Esophagus squamous epithelium (tissue), 5 donors: ENCODE results near the gene SPATA46. TPM values are rescaled to one million over a fixed set of nuclear protein-coding genes. Genes with fewer than 3 reads are reported as not detected.

Experiments used
- DNase-seq: peaks from one replicate; lab custom pipeline; 2025; lab: John Stamatoyannopoulos, UW
- H3K27ac ChIP-seq, 4 donors: fragments of 200-600 bp; sonication (generic); one replicate each; pipeline ENCODE4 v1.5.1; 2016 to 2019; ENCODE audit warnings: mild to moderate bottlenecking in 1 of 4
- H3K27me3 ChIP-seq, 4 donors: fragments of 200-600 bp; sonication (generic); 1 replicate in 3 of 4; 2 replicates in 1 of 4; pipeline versions ENCODE4 v1.5.1 to v1.6.0; 2017 to 2021; ENCODE audit warnings: antibody characterized with exemption in 1 of 4
- H3K36me3 ChIP-seq, 3 donors: fragments of 200-600 bp; sonication (generic); one replicate each; pipeline ENCODE4 v1.5.1; 2016 to 2019
- H3K4me1 ChIP-seq, 3 donors: fragments of 200-600 bp; sonication (generic); one replicate each; pipeline ENCODE4 v1.5.1; 2017 to 2019
- H3K4me3 ChIP-seq, 4 donors: fragments of 200-600 bp; sonication (generic); 1 replicate in 3 of 4; 2 replicates in 1 of 4; pipeline ENCODE4 v1.5.1; 2016 to 2019; ENCODE audit warnings: mild to moderate bottlenecking in 2 of 4, moderate library complexity in 1 of 4
- H3K9me3 ChIP-seq, 3 donors: fragments of 200-600 bp; sonication (generic); one replicate each; pipeline ENCODE4 v1.5.1; 2016 to 2019
- CTCF ChIP-seq, 6 experiments: fragments of 450-650 bp in 4 of 6; fragments of 200-600 bp in 2 of 6; sonication (generic) in 2 of 6; IDR thresholded peaks; one replicate each; pipeline ENCODE4 v1.5.1; 2016 to 2019; ENCODE audit warnings: antibody characterized with exemption in 6 of 6, mild to moderate bottlenecking in 4 of 6, moderate library complexity in 4 of 6
- POLR2A ChIP-seq, 4 donors: fragments of 450-650 bp; IDR thresholded peaks; one replicate each; pipeline ENCODE4 v1.6.1; 2017; ENCODE audit warnings: antibody characterized with exemption in 4 of 4, mild to moderate bottlenecking in 4 of 4, moderate library complexity in 3 of 4
- WGBS, 2 donors: methylation state at CpG; one replicate each; pipeline ENCODE4 v1.1.5; 2018; 5-methylcytosine and 5-hydroxymethylcytosine counted together
- intact Hi-C: fragments of 100-400 bp; cut with DNase I; formaldehyde crosslinking; loops from one replicate; pipeline ENCODE4 v1.15.0; 2022
- total RNA-seq, 4 donors: library from RNA; depleted of rRNA; stranded (reverse); fragments of >200 nt; gene quantifications; one replicate each; pipeline ENCODE4 v1.1.0, GENCODE V29; 2016
- donor health status: DM: yes; HTN: yes; CAD: no.

SPATA46 gene
- total RNA-seq, 4 donors from 2014 or later, result not detected

GRCh38 chr1:162385280-162385623 lies 8.6 kb upstream of the SPATA46 start:
- DNase-seq, result no peak
- WGBS, 2 donors, result 67% methylated on average over 2 of the region's 3 CpGs; no CpG with 5 or more reads in 1 of the 2 donors
- no peaks in the 10 kb centered on the region for H3K36me3 ChIP-seq
- H3K9me3 ChIP-seq, result no peaks in the 10 kb centered on the region
- peaks cover 0 to 60% (median 16%) of the 10 kb centered on the region in 3 donors for H3K4me1 ChIP-seq
- TF ChIP-seq CTCF (IDR thresholded peaks at IDR 0.05) (no peak), POLR2A (IDR thresholded peaks at IDR 0.05) (no peak)
- H3K4me3 ChIP-seq, result no peak overlapping the region
- no peak overlapping the region for H3K27ac ChIP-seq
- peaks cover 0 to 6% (median 0%) of the 10 kb centered on the region in 4 donors for H3K27me3 ChIP-seq
- intact Hi-C loops, result no loop called here

GRCh38 chr1:162384601-162385279 lies 8.1 kb upstream of the SPATA46 start:
- H3K4me3 ChIP-seq, result no peak overlapping the region
- no peak for DNase-seq
- peaks cover 0 to under 1% (median 0%) of the 10 kb centered on the region in 4 donors for H3K27me3 ChIP-seq
- 83 to 98% methylated on average over 10 of the region's 10 CpGs for WGBS, 2 donors
- TF ChIP-seq CTCF (IDR thresholded peaks at IDR 0.05), result no peak
- no peak for TF ChIP-seq POLR2A (IDR thresholded peaks at IDR 0.05)
- peaks cover 0 to 55% (median 13%) of the 10 kb centered on the region in 3 donors for H3K4me1 ChIP-seq
- intact Hi-C loops, result no loop called here
- H3K27ac ChIP-seq, result no peak overlapping the region
- H3K9me3 ChIP-seq, result no peaks in the 10 kb centered on the region
- no peaks in the 10 kb centered on the region for H3K36me3 ChIP-seq

- DNase-seq, result no peak
- no peak for TF ChIP-seq CTCF (IDR thresholded peaks at IDR 0.05)
- TF ChIP-seq POLR2A (IDR thresholded peaks at IDR 0.05), result no peak
- intact Hi-C loops, result no loop called here
- Histone ChIP-seq H3K9me3 (no peaks in the 10 kb centered on the region), H3K36me3 (no peaks in the 10 kb centered on the region), H3K27me3 (no peaks in the 10 kb centered on the region), H3K4me1 (peaks cover 0 to 49% (median 12%) of the 10 kb centered on the region in 3 donors), H3K4me3 (no peak overlapping the region), H3K27ac (no peak overlapping the region)
- 89% methylated on average over 6 of the region's 6 CpGs; no CpG with 5 or more reads in 1 of the 2 donors for WGBS, 2 donors
Observed at GRCh38 chr1:162384116-162384515, 7.5 kb upstream of the SPATA46 start.

GRCh38 chr1:162383516-162383915 lies 6.9 kb upstream of the SPATA46 start:
- WGBS, 2 donors, result 82 to 87% methylated on average over 6 to 8 of the region's 8 CpGs
- intact Hi-C loops, result no loop called here
- TF ChIP-seq CTCF (IDR thresholded peaks at IDR 0.05), result no peak
- TF ChIP-seq POLR2A (IDR thresholded peaks at IDR 0.05), result no peak
- Histone ChIP-seq H3K9me3 (no peaks in the 10 kb centered on the region), H3K4me1 (peaks cover 0 to 43% (median 10%) of the 10 kb centered on the region in 3 donors), H3K27me3 (no peaks in the 10 kb centered on the region), H3K4me3 (no peak overlapping the region), H3K36me3 (no peaks in the 10 kb centered on the region), H3K27ac (no peak overlapping the region)
- no peak for DNase-seq

GRCh38 chr1:162383091-162383490 lies 6.4 kb upstream of the SPATA46 start:
- H3K9me3 ChIP-seq, result no peaks in the 10 kb centered on the region
- no peaks in the 10 kb centered on the region for H3K36me3 ChIP-seq
- no peak overlapping the region for H3K27ac ChIP-seq
- no peaks in the 10 kb centered on the region for H3K27me3 ChIP-seq
- TF ChIP-seq POLR2A (IDR thresholded peaks at IDR 0.05) (no peak), CTCF (IDR thresholded peaks at IDR 0.05) (no peak)
- WGBS, 2 donors, result 71 to 75% methylated on average over 1 to 4 of the region's 6 CpGs
- H3K4me3 ChIP-seq, result no peak overlapping the region
- DNase-seq, result no peak
- H3K4me1 ChIP-seq, result peaks cover 0 to 39% (median 10%) of the 10 kb centered on the region in 3 donors
- intact Hi-C loops, result no loop called here
